M059J (cell line): ENCODE data around the gene ALDH7A1. TPM values are rescaled to one million over a fixed set of nuclear protein-coding genes. Genes with fewer than 3 reads are reported as not detected.
A peak's percentile ranks its signal among the peaks of the same experiment; 100 is the strongest.
"Not testable (repeated sequence)": the region's sequence is repeated elsewhere in the genome, so short reads cannot be mapped to it uniquely, and the experiment has no call there.

Experiments
- DNase-seq: peaks from one replicate; pipeline ENCODE4 v3.0.0-alpha.2; 2012; ENCODE audit warnings: low read depth
- total RNA-seq: library from RNA; depleted of rRNA; stranded (reverse); fragments of >200 nt; shearing (Covaris generic); gene quantifications from 2 replicates; pipeline ENCODE4 v1.2.3, GENCODE V29; 2014; rRNA removed

The ALDH7A1 gene
- total RNA-seq = 15.6 and 30.3 TPM in 2 replicates

DNA sequence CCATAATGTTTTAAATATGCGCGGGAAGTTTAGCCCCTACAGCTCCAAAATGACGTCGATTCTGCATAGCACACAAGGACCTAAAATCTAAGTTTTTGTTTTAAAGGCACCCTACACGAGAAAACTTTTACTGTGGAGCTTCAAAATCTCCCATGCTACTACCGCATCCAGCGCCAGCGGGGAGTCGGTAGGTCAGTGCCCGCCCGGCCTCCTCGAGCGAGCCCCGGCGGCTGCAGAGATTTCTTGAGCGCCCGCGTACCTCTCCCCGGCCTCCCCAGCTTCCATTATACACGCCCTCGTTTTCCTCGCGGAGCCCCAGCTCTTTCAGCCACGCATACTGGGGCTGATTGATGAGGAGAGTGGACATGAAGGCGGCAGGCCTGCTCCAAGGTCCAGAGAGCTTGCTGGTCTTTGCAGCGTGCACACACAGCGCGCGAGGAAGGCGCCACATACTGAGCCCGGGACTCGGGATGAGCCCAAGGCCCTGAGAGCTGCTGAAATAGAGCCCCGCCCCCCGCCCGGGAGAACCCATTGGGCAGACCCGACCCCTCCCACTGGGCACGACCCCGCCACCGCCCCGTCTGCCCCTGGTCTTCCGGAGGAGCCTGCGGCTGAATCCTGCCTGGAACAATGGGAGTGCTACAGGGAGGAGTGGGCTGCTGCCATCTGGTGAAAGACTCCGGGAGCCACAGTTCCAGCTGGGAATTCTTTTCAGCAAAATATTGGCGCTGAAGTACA lies at the start of gene ALDH7A1:
ALDH7A1 (minus strand) TSS at position 472 of the 738 bp plus-strand sequence; CDS start at position 451, 21 bp downstream.
- peak; percentile 96 for DNase-seq

- DNase-seq = no peak
Measured at GRCh38 chr5:126641387-126641786, 46.4 kb upstream of the ALDH7A1 start.

- no peak for DNase-seq
Measured at GRCh38 chr5:126640866-126641265, 45.8 kb upstream of the ALDH7A1 start.

- DNase-seq = no peak
Measured at GRCh38 chr5:126636956-126637355, 41.9 kb upstream of the ALDH7A1 start.

DNA sequence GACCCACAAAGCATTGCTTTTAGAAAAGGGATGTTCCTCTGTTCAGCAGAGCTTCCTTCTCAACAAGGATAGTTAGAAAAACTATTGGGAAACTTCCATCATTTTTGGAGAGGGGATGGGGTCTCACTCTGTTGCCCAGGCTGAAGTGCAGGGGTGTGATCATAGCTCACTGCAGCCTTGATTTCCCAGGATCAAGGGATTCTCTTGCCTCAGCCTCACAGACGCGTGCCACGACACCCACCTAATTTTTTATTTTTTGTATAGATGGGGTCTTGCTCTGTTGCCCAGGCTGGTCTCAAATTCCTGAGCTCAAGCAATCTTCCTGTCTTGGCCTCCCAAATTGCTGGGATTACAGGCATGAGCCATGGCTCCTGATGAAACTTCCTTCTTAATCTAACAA lies 40.6 kb upstream of the ALDH7A1 start:
- DNase-seq = no peak

- no peak for DNase-seq
Measured at GRCh38 chr5:126633552-126633951, 38.5 kb upstream of the ALDH7A1 start.

DNA sequence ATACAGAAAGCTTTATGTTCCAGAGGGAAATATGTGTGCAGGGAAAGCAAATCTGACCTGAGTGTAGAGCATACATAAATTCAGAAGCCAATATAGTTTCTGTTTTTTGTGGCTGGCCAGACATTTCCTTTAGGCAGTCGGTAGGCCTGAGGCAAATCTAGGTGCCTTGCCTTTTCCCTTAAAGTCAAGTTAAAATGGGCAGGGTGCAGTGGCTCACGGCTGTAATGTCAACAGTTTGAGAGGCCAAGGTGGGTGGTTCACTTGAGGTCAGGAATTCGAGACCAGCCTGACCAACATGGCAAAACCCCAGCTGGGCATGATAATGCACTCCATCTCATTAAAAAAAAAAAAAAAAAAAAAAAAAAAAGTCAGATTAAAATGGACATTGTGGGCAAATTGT lies 36.9 kb upstream of the ALDH7A1 start:
- peak; percentile 72 for DNase-seq

- no peak for DNase-seq
Measured at GRCh38 chr5:126628102-126628501, 33.1 kb upstream of the ALDH7A1 start.

GRCh38 chr5:126624534-126624933 lies 29.5 kb upstream of the ALDH7A1 start:
- peak; percentile 91 for DNase-seq

DNA sequence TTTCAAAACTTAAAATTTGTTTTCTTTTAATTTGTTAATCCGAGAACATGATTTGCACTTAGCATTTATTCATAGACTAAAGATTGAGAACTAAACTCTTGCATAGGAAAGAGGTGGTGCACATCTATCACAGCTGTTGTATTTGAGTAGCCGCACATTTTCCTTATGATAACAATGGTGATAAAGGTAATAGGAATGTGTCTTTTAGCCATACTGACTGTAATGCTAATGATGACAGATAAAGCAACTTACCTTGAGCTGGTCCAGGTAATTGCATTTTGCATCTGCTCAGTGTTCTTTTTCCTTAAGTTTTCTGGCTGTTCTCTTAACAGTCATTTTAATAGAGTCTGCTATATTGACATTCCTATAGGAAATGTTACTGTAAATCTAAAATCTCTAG lies 24.8 kb upstream of the ALDH7A1 start:
- DNase-seq = no peak

DNA sequence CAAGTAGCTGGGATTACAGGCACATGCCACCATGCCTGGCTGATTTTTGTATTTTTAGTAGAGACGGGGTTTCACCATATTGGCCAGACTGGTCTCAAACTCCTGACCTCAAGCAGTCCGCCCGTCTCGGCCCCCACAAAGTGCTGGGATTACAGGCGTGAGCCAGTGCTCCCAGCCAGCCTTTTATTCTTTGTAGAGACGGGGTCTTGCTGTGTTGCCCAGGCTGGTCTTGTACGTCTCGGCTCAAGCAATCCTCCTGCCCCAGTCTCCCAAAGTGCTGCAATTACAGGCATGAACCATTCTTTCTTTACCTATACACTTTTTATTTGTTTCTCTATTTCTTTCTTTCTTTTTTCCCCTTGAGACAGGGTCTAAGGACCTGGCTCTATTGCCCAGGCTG lies 22.6 kb upstream of the ALDH7A1 start:
- not testable (repeated sequence) for DNase-seq

DNA sequence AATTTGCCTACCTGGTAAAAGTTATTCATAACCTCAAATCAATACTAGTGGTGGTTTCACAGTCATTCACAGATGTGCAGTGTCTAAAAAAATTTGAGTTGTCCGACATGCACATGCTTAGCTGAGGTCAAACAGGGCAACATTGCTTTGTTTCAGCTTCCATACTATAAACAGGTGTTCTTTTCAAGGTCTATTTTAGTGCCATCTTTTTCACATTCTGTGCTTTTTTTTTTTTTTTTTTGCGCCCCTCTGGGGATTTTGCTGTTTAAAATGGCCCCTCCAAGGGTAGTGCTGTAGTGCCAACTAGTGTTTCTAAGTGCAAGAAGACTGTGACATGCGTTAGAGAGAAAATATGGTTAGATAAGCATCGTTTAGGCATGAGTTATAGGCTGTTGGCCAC lies 20.3 kb upstream of the ALDH7A1 start:
- DNase-seq = no peak

GRCh38 chr5:126613941-126614592 lies 19.0 kb upstream of the ALDH7A1 start:
- no peak for DNase-seq

DNA sequence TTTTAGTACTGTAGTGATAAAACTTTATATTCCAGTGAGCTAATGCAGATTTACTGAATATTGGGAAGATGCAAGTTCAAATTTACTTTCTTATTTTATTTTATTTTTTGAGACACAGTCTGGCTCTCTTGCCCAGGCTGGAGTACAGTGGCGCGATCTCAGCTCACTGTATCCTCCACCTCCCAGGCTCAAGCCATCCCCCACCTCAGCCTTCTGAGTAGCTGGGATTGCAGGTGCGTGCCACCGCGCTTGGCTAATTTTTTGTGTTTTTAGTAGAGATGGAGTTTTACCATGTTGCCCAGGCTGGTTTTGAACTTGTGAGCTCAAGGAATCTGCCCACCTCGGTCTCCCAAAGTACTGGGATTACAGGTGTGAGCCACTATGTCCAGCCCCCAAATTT lies 15.6 kb upstream of the ALDH7A1 start:
- no peak for DNase-seq

DNA sequence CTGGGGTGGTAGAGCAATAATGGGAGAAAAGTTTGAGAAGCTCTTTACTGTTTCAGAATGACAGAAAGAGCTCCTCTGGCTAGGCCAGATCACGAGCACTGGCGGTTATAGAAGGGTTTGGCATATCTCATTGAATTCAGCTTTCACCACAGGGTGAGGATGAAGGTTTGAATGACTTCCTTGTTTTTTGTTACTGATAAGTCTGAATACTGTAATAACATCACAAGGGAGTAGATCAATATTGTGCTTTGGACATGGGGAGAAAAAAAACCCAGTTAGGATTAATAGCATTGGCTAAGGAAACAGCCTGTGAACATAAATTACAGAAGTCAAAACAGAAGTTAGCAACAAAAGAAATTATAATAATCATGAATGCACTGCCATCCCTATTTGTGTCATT lies 15.1 kb upstream of the ALDH7A1 start:
- no peak for DNase-seq

GRCh38 chr5:126605525-126605924 lies 10.5 kb upstream of the ALDH7A1 start:
- no peak for DNase-seq

GRCh38 chr5:126603402-126603991 lies 8.5 kb upstream of the ALDH7A1 start:
- no peak for DNase-seq

DNA sequence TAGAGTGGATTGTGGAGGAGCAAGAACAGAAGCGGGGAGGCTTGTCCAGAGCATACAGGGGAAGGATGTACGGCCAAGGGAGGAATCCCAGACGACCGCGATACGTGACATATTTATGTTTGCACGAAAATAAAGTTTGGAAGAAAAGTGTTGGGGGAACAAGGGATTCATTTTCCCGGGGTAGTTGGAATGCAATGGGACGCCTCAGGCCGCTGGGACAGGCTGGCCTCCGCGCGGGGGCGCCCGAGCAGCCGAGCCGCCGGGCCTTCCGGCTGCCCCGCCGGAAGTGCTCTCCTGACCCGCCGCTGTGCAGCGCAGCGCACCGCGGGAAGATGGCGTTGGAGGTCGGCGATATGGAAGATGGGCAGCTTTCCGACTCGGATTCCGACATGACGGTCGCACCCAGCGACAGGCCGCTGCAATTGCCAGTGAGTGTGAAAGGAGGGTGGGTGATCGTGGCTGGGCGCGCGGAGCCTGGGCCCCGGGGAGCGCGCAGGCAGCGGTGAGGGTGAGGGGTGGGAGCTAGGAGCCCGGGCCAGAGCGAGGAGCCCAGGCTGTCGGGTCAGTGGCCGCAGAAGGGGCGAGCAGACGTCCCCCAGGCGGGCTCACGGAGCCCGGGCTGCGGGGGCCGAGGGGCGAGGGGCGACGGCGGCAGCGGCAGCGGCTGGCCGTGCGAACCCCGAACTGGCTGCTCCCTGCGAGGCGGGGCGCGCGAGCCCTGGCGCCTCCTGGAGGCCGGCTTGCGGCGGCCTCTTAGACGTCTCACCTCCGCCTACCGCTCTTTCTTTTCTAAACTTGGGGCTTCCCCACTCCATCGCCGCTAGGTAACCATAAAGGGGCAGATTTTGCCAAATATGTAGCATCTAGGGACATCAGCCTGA lies 5.9 kb upstream of the ALDH7A1 start, which contains the start of gene PHAX:
PHAX (plus strand) TSS at position 317 of the 881 bp plus-strand sequence; CDS start at position 333, 16 bp downstream.
- DNase-seq = peak; percentile 77

DNA sequence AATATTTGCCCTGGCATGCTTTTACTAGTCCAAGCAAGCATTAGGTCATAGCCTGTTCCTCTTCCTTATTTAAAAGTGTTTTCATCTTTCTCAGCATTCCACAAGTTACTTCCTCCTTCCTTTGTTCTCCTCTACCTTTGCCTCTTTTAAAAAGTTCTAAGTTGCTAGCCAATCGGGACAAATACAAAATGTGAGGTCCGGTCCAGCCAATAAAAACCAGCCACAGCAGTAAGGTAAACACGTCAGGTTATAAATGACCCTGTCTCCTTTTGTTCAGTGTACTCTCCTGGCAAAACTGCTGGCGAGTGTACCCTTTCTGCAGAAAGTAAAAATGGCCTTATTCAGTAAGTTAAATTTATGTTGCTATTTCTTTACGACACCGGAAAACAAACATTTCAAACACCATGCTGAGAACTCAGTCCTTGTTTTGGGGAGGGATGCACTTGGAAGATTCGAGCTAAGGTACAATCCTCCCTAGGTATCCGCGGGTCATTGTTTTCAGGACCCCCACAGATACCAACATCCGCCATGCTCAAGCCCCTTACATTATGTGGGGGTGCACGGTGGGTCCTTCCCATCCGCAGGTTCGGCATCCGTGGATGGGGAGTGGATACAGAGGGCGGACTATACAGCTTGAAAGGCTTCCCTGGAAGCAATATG lies 5.1 kb upstream of the ALDH7A1 start:
- DNase-seq = not testable (repeated sequence)

DNA sequence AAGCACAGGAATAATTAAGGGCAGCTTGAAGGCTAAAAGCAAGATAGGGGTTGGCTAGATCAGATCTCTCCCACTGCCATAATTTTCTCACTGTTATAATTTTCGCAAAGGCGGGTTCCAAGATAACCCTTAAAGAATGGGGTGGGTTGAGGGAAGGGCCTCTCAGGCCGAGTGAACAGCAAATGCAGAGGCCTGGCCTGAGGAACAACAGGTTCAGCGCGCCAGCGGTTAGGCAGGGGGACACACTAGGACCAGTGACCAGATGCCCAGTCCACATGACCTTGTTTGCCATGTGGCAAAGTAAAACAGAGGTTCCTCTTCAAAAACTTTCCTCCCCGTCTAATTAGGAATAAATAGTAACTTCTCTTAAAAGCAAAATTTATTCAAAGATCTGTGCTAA lies 4.5 kb upstream of the ALDH7A1 start:
- DNase-seq = no peak

- DNase-seq = peak; percentile 40
Measured at GRCh38 chr5:126597156-126597555, 2.1 kb upstream of the ALDH7A1 start.
